Activated naive CD4-positive, alpha-beta T cell treated with anti-CD3 and anti-CD28 coated beads for 36 hours (primary cell): ENCODE measurements around the gene SLC39A6. TPM values are rescaled to one million over a fixed set of nuclear protein-coding genes. Genes with fewer than 3 reads are reported as not detected.
A peak's percentile ranks its signal among the peaks of the same experiment; 100 is the strongest.
"Not testable (repeated sequence)": the region's sequence is repeated elsewhere in the genome, so short reads cannot be mapped to it uniquely, and the experiment has no call there.

Experiments used
- CTCF ChIA-PET: fragments of 350-600 bp; sonication (Branson Sonifier 250); formaldehyde crosslinking; loops from one replicate; lab custom pipeline; 2021; ENCODE audit warnings: antibody characterized with exemption; lab: Charles Lee
- DNase-seq: peaks from one replicate; pipeline ENCODE4 v3.0.0-alpha.2; 2020
- H3K27ac Mint-ChIP-seq: one replicate; pipeline ENCODE4 v1.8.0; 2021; ENCODE audit warnings: mild to moderate bottlenecking, mixed read lengths
- H3K27me3 Mint-ChIP-seq: one replicate; pipeline ENCODE4 v1.8.0; 2021; ENCODE audit warnings: low read depth, mixed read lengths
- H3K36me3 Mint-ChIP-seq: one replicate; pipeline ENCODE4 v1.8.0; 2021; ENCODE audit warnings: low read depth, mixed read lengths
- H3K4me1 Mint-ChIP-seq: one replicate; pipeline ENCODE4 v1.8.0; 2021; ENCODE audit warnings: low read depth, mixed read lengths
- H3K4me3 Mint-ChIP-seq: one replicate; pipeline ENCODE4 v1.8.0; 2021; ENCODE audit warnings: mild to moderate bottlenecking, moderate library complexity, mixed read lengths
- H3K9me3 Mint-ChIP-seq: one replicate; pipeline ENCODE4 v1.8.0; 2021; ENCODE audit warnings: mixed read lengths
- intact Hi-C: fragments of 100-400 bp; cut with micrococcal nuclease; formaldehyde crosslinking; loops from one replicate; pipeline ENCODE4 v1.15.1; 2023
- total RNA-seq, 2 experiments: library from RNA; stranded (reverse); gene quantifications; one replicate each; pipeline ENCODE4 v1.2.3, GENCODE V29; 2021

Gene SLC39A6
- total RNA-seq, 2 experiments from 2014 or later = 15.4 to 15.7 TPM

DNA sequence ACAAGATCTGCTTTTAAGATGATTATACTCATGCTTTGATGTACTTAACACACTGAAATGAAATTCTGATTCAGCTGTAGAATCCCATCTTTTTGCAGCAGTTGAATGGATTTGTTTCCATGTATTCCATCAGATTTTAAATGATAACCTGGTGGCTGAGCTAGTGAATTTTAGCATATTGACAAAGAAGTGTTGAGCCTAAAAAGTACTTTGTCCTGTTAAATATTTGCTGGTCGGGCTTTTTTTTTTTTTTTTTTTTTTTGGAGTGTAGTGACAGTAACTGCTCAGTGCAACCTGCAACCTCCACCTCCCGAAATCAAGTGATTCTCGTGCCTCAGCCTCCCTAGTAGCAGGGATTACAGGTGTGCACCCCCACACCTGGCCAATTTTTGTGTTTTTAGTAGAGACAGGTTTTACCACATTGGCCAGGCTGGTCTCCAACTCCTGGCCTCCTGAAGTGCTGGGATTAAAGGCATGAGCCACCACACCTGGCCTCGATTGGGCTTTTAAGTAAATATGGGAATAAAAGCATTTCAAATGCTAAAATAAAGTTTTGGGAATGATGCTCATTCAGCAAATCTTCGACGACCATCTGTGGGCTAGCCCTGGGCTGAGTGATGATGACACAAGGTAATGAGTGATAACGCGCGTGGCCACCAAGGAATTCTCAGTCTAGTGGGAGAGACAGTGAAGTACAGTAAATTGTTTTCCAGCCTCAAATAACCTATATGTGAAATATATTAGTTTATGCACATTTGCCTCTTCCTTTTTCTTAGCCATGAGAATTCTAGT, 2.7 kb upstream of the SLC39A6 start:
- intact Hi-C loops = loop anchor here (1.0 to 10.0 kb wide), 2 partner anchors 10 to 547 kb away; partner anchors contain the start of gene GALNT1
- no peaks in the 10 kb centered on the region for H3K27me3 Mint-ChIP-seq
- peaks cover 50% of the 10 kb centered on the region for H3K4me1 Mint-ChIP-seq
- no peak for DNase-seq
- CTCF ChIA-PET = no interaction called here
- H3K36me3 Mint-ChIP-seq = peaks cover 15% of the 10 kb centered on the region
- H3K9me3 Mint-ChIP-seq = no peaks in the 10 kb centered on the region
- no peak overlapping the region for H3K27ac Mint-ChIP-seq
- H3K4me3 Mint-ChIP-seq = peak overlapping the region; percentile 45

GRCh38 chr18:36130883-36131653, 1.9 kb upstream of the SLC39A6 start:
- Mint-ChIP-seq H3K9me3 (no peaks in the 10 kb centered on the region), H3K36me3 (peaks cover 18% of the 10 kb centered on the region), H3K4me1 (peaks cover 56% of the 10 kb centered on the region), H3K27ac (no peak overlapping the region), H3K27me3 (no peaks in the 10 kb centered on the region), H3K4me3 (peak overlapping the region; percentile 91)
- intact Hi-C loops = loop anchor here (10.0 kb wide), 1 partner anchor 546 kb away; the partner anchor contains the start of gene GALNT1
- CTCF ChIA-PET = interaction anchor here (0.6 to 1.0 kb wide), 2 partner anchors 12 to 160 kb away, joined by 3 to 4 read pairs; no protein-coding TSS in a partner anchor
- no peak for DNase-seq

GRCh38 chr18:36130039-36130831, 1.1 kb upstream of the SLC39A6 start:
- H3K27me3 Mint-ChIP-seq = no peaks in the 10 kb centered on the region
- intact Hi-C loops = loop anchor here (10.0 kb wide), 1 partner anchor 545 kb away; the partner anchor contains the start of gene GALNT1

DNA sequence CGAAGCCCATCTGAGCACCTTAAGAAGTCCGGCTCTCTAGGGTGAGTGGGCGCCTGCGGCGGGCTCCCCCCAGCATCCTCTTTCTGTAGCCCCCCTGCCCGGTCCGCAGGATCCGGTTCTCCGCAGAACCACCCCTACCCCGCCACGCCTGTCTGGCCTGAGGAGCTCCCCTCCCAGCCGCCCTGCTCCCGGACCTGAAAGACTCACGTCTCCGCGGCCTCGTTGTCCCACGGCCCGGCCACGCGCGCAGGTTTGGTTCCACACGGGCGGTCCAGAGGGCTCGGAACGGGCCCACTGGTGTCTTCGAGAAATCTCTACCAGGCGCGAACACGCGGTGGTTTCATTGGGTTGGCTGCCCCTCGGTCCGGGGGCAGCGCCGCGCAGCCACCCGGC, 237 bp downstream of the SLC39A6 start:
- intact Hi-C loops = loop anchor here (1.0 to 10.0 kb wide), 12 partner anchors 33 to 1084 kb away; partner anchors contain the start of genes INO80C, KIAA1328, MAPRE2 and MOCOS
- peaks cover 56% of the 10 kb centered on the region for H3K4me1 Mint-ChIP-seq
- peak overlapping the region; percentile 92 for H3K27ac Mint-ChIP-seq
- no peaks in the 10 kb centered on the region for H3K27me3 Mint-ChIP-seq
- peak overlapping the region; percentile 91 for H3K4me3 Mint-ChIP-seq
- no peaks in the 10 kb centered on the region for H3K9me3 Mint-ChIP-seq
- CTCF ChIA-PET = interaction anchor here (1.4 to 1.6 kb wide), 2 partner anchors 9 to 111 kb away, joined by 3 to 4 read pairs; no protein-coding TSS in a partner anchor
- DNase-seq = no peak
- peaks cover 21% of the 10 kb centered on the region for H3K36me3 Mint-ChIP-seq

More at GRCh38 chr18:36130039-36130831, 1.1 kb upstream of the SLC39A6 start:
- Mint-ChIP-seq H3K4me3 (peak overlapping the region; percentile 91), H3K27ac (peak overlapping the region; percentile 92), H3K9me3 (no peaks in the 10 kb centered on the region), H3K36me3 (peaks cover 18% of the 10 kb centered on the region), H3K4me1 (peaks cover 54% of the 10 kb centered on the region)
- CTCF ChIA-PET = interaction anchor here (1.0 kb wide), 1 partner anchor 12 kb away, joined by 4 read pairs; no protein-coding TSS in a partner anchor
- DNase-seq = peak; percentile 13

- Mint-ChIP-seq H3K4me1 (peaks cover 56% of the 10 kb centered on the region), H3K27me3 (no peaks in the 10 kb centered on the region), H3K9me3 (no peaks in the 10 kb centered on the region), H3K36me3 (peaks cover 20% of the 10 kb centered on the region), H3K4me3 (peak overlapping the region; percentile 91), H3K27ac (no peak overlapping the region)
- DNase-seq = no peak
- CTCF ChIA-PET = interaction anchor here (0.7 to 1.6 kb wide), 3 partner anchors 9 to 111 kb away, joined by 3 to 5 read pairs (median 4); no protein-coding TSS in a partner anchor
- intact Hi-C loops = loop anchor here (5.0 to 10.0 kb wide), 3 partner anchors 34 to 1084 kb away; partner anchors contain the start of gene MAPRE2
Measured at GRCh38 chr18:36128530-36128870, 640 bp downstream of the SLC39A6 start.

DNA sequence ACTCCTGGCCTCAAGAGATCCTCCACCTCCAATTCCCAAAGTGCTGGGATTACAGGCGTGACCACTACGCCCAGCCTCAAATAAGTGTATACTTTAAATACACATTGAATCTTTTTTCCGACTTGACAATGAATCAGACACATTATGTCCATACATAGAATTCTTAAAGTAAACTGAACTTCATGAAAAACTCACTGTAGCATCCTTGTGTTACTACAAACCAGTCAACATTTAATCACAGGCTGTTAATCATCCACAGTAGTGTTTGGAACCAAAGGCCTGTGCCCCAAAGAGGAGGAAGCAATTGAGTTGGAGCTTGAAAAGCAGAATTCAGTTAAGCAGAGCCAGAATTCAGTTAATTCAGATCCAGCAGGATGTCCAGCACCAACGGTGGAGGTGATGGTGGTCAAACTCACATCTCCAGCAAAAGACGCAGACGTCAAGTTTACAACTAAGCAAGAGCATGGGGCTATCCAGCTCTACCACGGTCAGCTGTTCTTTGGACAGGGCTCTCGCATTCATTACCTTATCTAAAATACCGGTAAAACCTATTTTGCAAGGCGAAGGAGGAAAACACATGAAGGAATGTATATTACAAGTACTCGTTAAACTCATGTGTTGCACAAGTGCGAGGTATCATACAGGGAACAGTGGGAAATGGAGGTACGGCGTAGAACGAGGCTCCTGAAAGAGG, 1.2 kb downstream of the SLC39A6 start:
- Mint-ChIP-seq H3K27ac (peak overlapping the region; percentile 4), H3K4me1 (peaks cover 57% of the 10 kb centered on the region), H3K27me3 (no peaks in the 10 kb centered on the region), H3K9me3 (no peaks in the 10 kb centered on the region), H3K4me3 (peak overlapping the region; percentile 91), H3K36me3 (peaks cover 22% of the 10 kb centered on the region)
- CTCF ChIA-PET = interaction anchor here (0.7 to 1.6 kb wide), 3 partner anchors 8 to 111 kb away, joined by 3 to 5 read pairs (median 4); no protein-coding TSS in a partner anchor
- DNase-seq = no peak
- intact Hi-C loops = loop anchor here (5.0 to 10.0 kb wide), 3 partner anchors 34 to 1083 kb away; partner anchors contain the start of gene MAPRE2

- Mint-ChIP-seq H3K4me1 (peaks cover 45% of the 10 kb centered on the region), H3K27me3 (no peaks in the 10 kb centered on the region), H3K4me3 (no peak overlapping the region), H3K27ac (no peak overlapping the region), H3K9me3 (no peaks in the 10 kb centered on the region), H3K36me3 (peaks cover 29% of the 10 kb centered on the region)
- intact Hi-C loops = loop anchor here (5.0 to 10.0 kb wide), 3 partner anchors 36 to 1082 kb away; partner anchors contain the start of gene MAPRE2
- DNase-seq = no peak
- CTCF ChIA-PET = no interaction called here
Measured at GRCh38 chr18:36126668-36127067, 2.5 kb downstream of the SLC39A6 start.

- no peak for DNase-seq
- no peak overlapping the region for H3K4me3 Mint-ChIP-seq
- H3K9me3 Mint-ChIP-seq = no peaks in the 10 kb centered on the region
- intact Hi-C loops = loop anchor here (5.0 to 10.0 kb wide), 3 partner anchors 37 to 1080 kb away; partner anchors contain the start of gene MAPRE2
- peaks cover 35% of the 10 kb centered on the region for H3K36me3 Mint-ChIP-seq
- H3K27me3 Mint-ChIP-seq = no peaks in the 10 kb centered on the region
- CTCF ChIA-PET = no interaction called here
- peaks cover 35% of the 10 kb centered on the region for H3K4me1 Mint-ChIP-seq
- no peak overlapping the region for H3K27ac Mint-ChIP-seq
Measured at GRCh38 chr18:36124841-36125240, 4.3 kb downstream of the SLC39A6 start.

- H3K36me3 Mint-ChIP-seq = peaks cover 35% of the 10 kb centered on the region
- intact Hi-C loops = loop anchor here (10.0 kb wide), 2 partner anchors 505 to 1075 kb away; partner anchors contain the start of gene MAPRE2
- H3K27me3 Mint-ChIP-seq = no peaks in the 10 kb centered on the region
- H3K27ac Mint-ChIP-seq = no peak overlapping the region
- H3K4me3 Mint-ChIP-seq = no peak overlapping the region
- H3K4me1 Mint-ChIP-seq = peaks cover 9% of the 10 kb centered on the region
- no peaks in the 10 kb centered on the region for H3K9me3 Mint-ChIP-seq
- no peak for DNase-seq
- CTCF ChIA-PET = interaction anchor here (1.5 kb wide), 1 partner anchor 9 kb away, joined by 4 read pairs; the partner anchor contains the start of gene SLC39A6
Measured at GRCh38 chr18:36120297-36120696, 8.8 kb downstream of the SLC39A6 start.

GRCh38 chr18:36116771-36117170, 12.4 kb downstream of the SLC39A6 start:
- H3K4me3 Mint-ChIP-seq, intact Hi-C loops: not testable (repeated sequence)

DNA sequence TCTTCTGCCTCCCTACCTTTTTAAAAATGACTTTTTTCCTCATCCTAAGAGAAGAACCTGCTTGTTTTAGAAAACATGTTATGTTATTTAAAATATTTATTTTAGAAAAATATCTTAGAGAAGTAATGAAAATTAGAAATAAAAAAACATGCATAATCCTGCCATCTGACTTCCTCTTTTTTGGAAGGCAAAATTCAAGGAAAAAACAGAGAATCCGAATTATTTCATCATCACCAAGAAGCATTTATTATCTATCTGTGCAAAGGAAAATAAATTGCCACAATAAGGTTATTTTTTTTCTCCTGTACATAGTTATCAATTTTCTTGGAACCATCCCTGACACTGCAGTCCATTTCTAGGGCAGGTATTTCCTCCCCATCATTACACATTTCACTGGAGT, 14.4 kb downstream of the SLC39A6 start:
- no peaks in the 10 kb centered on the region for H3K27me3 Mint-ChIP-seq
- no peaks in the 10 kb centered on the region for H3K9me3 Mint-ChIP-seq
- no peak overlapping the region for H3K4me3 Mint-ChIP-seq
- H3K36me3 Mint-ChIP-seq = peaks cover 39% of the 10 kb centered on the region
- no peaks in the 10 kb centered on the region for H3K4me1 Mint-ChIP-seq
- no peak for DNase-seq
- intact Hi-C loops = no loop called here
- H3K27ac Mint-ChIP-seq = no peak overlapping the region
- CTCF ChIA-PET = no interaction called here

More at GRCh38 chr18:36116771-36117170, 12.4 kb downstream of the SLC39A6 start:
- H3K9me3 Mint-ChIP-seq, CTCF ChIA-PET, H3K4me1 Mint-ChIP-seq, DNase-seq, H3K27ac Mint-ChIP-seq, H3K27me3 Mint-ChIP-seq: not testable (repeated sequence)
- peaks cover 35% of the 10 kb centered on the region for H3K36me3 Mint-ChIP-seq
